IMR-90 (cell line): Measurements from ENCODE around the gene NR0B2.

ENCODE experiments used
- BHLHE40 ChIP-seq: fragments of 150-350 bp; IDR thresholded peaks from 2 replicates; pipeline ENCODE4 v1.6.1; 2016; ENCODE audit warnings: mild to moderate bottlenecking, low read depth, low read length
- CHD1 ChIP-seq: IDR thresholded peaks from 2 replicates; pipeline ENCODE4 v1.6.1; 2012; ENCODE audit warnings: low read depth, low read length, improper control_type of control experiment
- CTCF ChIP-seq: conservative IDR thresholded peaks from 2 replicates; pipeline ENCODE4 v1.5.1; 2012; ENCODE audit warnings: mild to moderate bottlenecking, low read depth, low read length, improper control_type of control experiment
- ELK1 ChIP-seq: fragments of 150-350 bp; IDR thresholded peaks from 2 replicates; pipeline ENCODE4 v1.6.1; 2016; ENCODE audit warnings: low read depth, mild to moderate bottlenecking, low read length, moderate library complexity, borderline replicate concordance
- MAFK ChIP-seq: IDR thresholded peaks from 2 replicates; pipeline ENCODE4 v1.6.1; 2012; ENCODE audit warnings: low read depth, low read length, improper control_type of control experiment
- MAZ ChIP-seq: IDR thresholded peaks from 2 replicates; pipeline ENCODE4 v1.6.1; 2012; ENCODE audit warnings: low read depth, mild to moderate bottlenecking, low read length, improper control_type of control experiment, moderate library complexity, borderline replicate concordance
- POLR2A ChIP-seq: IDR thresholded peaks from 2 replicates; pipeline ENCODE4 v1.6.1; 2012; ENCODE audit warnings: mild to moderate bottlenecking, low read depth, low read length
- RAD21 ChIP-seq: IDR thresholded peaks from 2 replicates; pipeline ENCODE4 v1.6.1; 2012; ENCODE audit warnings: low read length, improper control_type of control experiment
- RCOR1 ChIP-seq: IDR thresholded peaks from 2 replicates; pipeline ENCODE4 v1.6.1; 2012; ENCODE audit warnings: mild to moderate bottlenecking, low read length, improper control_type of control experiment; ENCODE audit not compliant: insufficient replicate concordance
- RFX5 ChIP-seq: IDR thresholded peaks from 2 replicates; pipeline ENCODE4 v1.8.0; 2012; ENCODE audit warnings: low read depth, mild to moderate bottlenecking, low read length, moderate library complexity
- USF2 ChIP-seq: fragments of 150-350 bp; IDR thresholded peaks from 2 replicates; pipeline ENCODE4 v1.6.1; 2017; ENCODE audit warnings: mild to moderate bottlenecking, antibody characterized with exemption, low read length, low read depth

GRCh38 chr1:26911399-26912146 lies 2.2 kb downstream of the NR0B2 start:
- TF ChIP-seq CTCF = no peak
- TF ChIP-seq POLR2A = no peak
- TF ChIP-seq USF2 = no peak
- no peak for TF ChIP-seq RCOR1
- TF ChIP-seq RFX5 = no peak
- no peak for TF ChIP-seq RAD21
- no peak for TF ChIP-seq MAZ
- TF ChIP-seq ELK1 = no peak
- TF ChIP-seq CHD1 = no peak
- no peak for TF ChIP-seq BHLHE40
- no peak for TF ChIP-seq MAFK
